Measurements from ENCODE around the gene IL22RA2. TPM values are rescaled to one million over a fixed set of nuclear protein-coding genes. Genes with fewer than 3 reads are reported as not detected.

IL22RA2 gene
- total and polyA plus RNA-seq, 2 experiments from 2014 or later = not detected

DNA sequence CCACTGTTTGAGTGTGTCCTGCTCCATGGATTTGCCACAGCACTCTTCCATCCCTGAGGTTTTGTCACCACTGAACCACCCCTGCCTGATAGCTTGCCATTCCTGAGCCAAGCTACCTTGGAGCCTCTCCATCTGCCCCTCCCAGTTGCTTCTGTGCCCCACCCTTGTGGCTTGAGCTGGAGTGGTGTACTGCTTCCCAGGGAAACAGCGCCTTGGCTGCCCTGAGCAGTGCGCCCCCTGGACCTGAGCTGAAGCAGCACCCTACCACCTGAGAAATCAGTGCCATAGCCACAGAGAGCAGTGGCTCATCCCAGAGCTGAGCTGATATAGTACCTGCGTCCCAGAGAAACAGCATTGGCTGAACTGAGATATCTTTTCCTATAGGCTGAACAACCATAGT, 40.3 kb downstream of the IL22RA2 start:
- TF ChIP-seq EZH2phosphoT487 (IDR thresholded peaks at IDR 0.05; ENCODE audit: insufficient read depth, low read depth) (no peak), EZH2 (IDR thresholded peaks at IDR 0.05; ENCODE audit: insufficient read depth, poor library complexity, severe bottlenecking) (no peak)
- H3K79me2 ChIP-seq (ENCODE audit: insufficient read depth) = no peaks in the 10 kb centered on the region
- H3K4me1 ChIP-seq (ENCODE audit: insufficient read depth) = no peaks in the 10 kb centered on the region
- no peaks in the 10 kb centered on the region for H3F3A ChIP-seq (ENCODE audit: insufficient read depth)
- no peaks in the 10 kb centered on the region for H3K36me3 ChIP-seq (ENCODE audit: low read depth)
- H3K4me3 ChIP-seq = no peak overlapping the region
- no peak overlapping the region for H3K27ac ChIP-seq
- no peaks in the 10 kb centered on the region; the same call in 1 of the 2 replicates for H3K27me3 ChIP-seq (replicated peaks; ENCODE audit: insufficient read depth)
- no peaks in the 10 kb centered on the region for H3K9me3 ChIP-seq (ENCODE audit: low read depth)
- 50 to 53% methylated on average over 3 of the region's 3 CpGs for WGBS, 2 experiments (ENCODE audit: low coverage in 1 of 2, low lambda C conversion rate in 2 of 2, missing lambda C conversion rate in 2 of 2)
- no peak overlapping the region for H3K4me2 ChIP-seq (ENCODE audit: unreplicated experiment)
- no peak for DNase-seq
- H4K20me1 ChIP-seq (ENCODE audit: insufficient read depth) = no peaks in the 10 kb centered on the region
- no peaks in the 10 kb centered on the region for H3K9me2 ChIP-seq (ENCODE audit: insufficient read depth)
- no peak overlapping the region for H3K9ac ChIP-seq
- no peak overlapping the region for H2AFZ ChIP-seq
- in situ Hi-C loops (cut with MboI) = no loop called here

DNA sequence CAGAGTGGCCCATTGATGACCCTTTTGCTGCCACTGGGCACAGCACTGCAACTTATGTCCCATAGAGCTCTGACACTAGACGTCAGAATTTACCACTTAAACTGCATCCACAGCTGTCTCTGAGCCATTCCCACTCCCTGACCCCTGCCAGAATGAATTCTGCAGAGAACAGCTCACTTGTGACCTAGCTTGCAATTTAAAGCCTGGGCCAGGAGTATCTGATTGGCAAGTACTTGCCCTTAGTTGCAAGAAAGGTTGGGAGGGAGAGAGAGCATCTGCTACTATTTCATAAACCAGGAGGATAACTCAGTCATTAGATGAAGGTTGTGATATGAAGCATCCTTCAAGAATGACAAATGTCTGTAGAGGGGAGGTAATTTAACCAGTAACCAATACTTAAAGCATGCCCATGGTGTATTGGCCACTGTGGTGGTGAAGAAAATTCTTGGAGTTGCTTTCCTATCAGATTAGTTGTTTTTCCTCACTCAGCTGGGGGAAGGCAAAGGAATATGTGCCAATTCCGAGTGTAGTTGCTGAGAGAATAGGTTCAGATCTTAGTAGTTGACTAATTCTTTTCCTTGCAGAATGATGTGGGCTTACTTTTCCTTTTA, 46.5 kb downstream of the IL22RA2 start:
- no peak overlapping the region for H3K27ac ChIP-seq
- H3K4me1 ChIP-seq (ENCODE audit: insufficient read depth) = no peaks in the 10 kb centered on the region
- no peak overlapping the region for H3K4me3 ChIP-seq
- H3K4me2 ChIP-seq (ENCODE audit: unreplicated experiment) = no peak overlapping the region
- in situ Hi-C loops (cut with MboI) = no loop called here
- DNase-seq = no peak
- no peaks in the 10 kb centered on the region for H3K36me3 ChIP-seq (ENCODE audit: low read depth)
- TF ChIP-seq EZH2 (IDR thresholded peaks at IDR 0.05; ENCODE audit: insufficient read depth, poor library complexity, severe bottlenecking) (no peak), EZH2phosphoT487 (IDR thresholded peaks at IDR 0.05; ENCODE audit: insufficient read depth, low read depth) (no peak)
- no peaks in the 10 kb centered on the region for H3K9me3 ChIP-seq (ENCODE audit: low read depth)
- no peak overlapping the region for H3K9ac ChIP-seq
- H3K79me2 ChIP-seq (ENCODE audit: insufficient read depth) = no peaks in the 10 kb centered on the region
- H3F3A ChIP-seq (ENCODE audit: insufficient read depth) = no peaks in the 10 kb centered on the region
- H4K20me1 ChIP-seq (ENCODE audit: insufficient read depth) = no peaks in the 10 kb centered on the region
- no peaks in the 10 kb centered on the region for H3K9me2 ChIP-seq (ENCODE audit: insufficient read depth)
- no peaks in the 10 kb centered on the region for H3K27me3 ChIP-seq (replicated peaks; ENCODE audit: insufficient read depth)
- 34 to 37% methylated on average over 2 of the region's 2 CpGs for WGBS, 2 experiments (ENCODE audit: low coverage in 1 of 2, low lambda C conversion rate in 2 of 2, missing lambda C conversion rate in 2 of 2)
- no peak overlapping the region for H2AFZ ChIP-seq

DNA sequence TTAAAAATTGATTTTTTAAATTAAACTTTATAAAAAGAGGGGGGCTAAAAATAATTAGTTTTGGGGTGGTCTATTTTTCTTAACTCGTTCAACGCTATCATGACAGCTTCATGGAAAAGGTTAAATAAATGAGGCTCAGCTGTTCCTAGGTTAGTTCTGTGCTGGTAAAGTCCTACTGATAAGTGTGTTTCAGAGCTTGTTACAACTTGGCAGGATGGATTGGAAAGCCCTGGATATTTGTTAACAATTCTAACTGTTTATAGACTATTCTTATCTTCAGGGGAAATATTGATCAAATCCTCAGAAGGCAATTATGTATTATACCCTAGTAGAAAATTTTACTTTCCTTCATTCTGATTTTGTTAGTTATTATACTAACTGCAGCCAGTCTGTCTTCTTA, 50.4 kb downstream of the IL22RA2 start:
- no peak for DNase-seq
- Histone ChIP-seq H4K20me1 (ENCODE audit: insufficient read depth) (no peaks in the 10 kb centered on the region), H3K4me3 (no peak overlapping the region), H3K9me2 (ENCODE audit: insufficient read depth) (no peaks in the 10 kb centered on the region), H3K4me2 (ENCODE audit: unreplicated experiment) (no peak overlapping the region), H3K9me3 (ENCODE audit: low read depth) (no peaks in the 10 kb centered on the region), H3F3A (ENCODE audit: insufficient read depth) (no peaks in the 10 kb centered on the region), H3K79me2 (ENCODE audit: insufficient read depth) (no peaks in the 10 kb centered on the region), H3K4me1 (ENCODE audit: insufficient read depth) (no peaks in the 10 kb centered on the region), H3K36me3 (ENCODE audit: low read depth) (no peaks in the 10 kb centered on the region), H3K27ac (no peak overlapping the region), H3K27me3 (replicated peaks; ENCODE audit: insufficient read depth) (no peaks in the 10 kb centered on the region), H3K9ac (no peak overlapping the region), H2AFZ (no peak overlapping the region)
- in situ Hi-C loops (cut with MboI) = no loop called here
- no peak for TF ChIP-seq EZH2phosphoT487 (IDR thresholded peaks at IDR 0.05; ENCODE audit: insufficient read depth, low read depth)
- TF ChIP-seq EZH2 (IDR thresholded peaks at IDR 0.05; ENCODE audit: insufficient read depth, poor library complexity, severe bottlenecking) = no peak
- WGBS, 2 experiments (ENCODE audit: low coverage in 1 of 2, low lambda C conversion rate in 2 of 2, missing lambda C conversion rate in 2 of 2) = 68 to 79% methylated on average over 2 of the region's 2 CpGs

DNA sequence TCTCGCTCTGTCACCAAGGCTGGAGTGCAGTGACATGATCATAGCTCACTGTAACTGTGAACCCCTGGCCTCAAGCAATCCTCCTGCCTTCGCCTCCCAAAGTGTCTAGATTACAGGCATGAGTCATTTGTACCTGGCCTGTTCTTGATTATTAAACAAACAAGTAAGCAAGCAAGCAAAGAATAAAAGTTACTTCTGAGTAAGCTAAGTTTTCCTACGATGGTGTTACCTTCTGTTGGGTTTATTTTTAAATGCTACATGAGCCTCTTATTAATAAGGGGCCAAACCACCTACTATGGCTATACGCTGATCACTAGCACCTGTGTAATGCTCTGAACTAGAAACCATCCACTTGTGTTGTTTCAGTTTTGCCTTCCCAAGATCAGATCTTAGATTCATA, 50.8 kb downstream of the IL22RA2 start:
- no peak overlapping the region for H3K9ac ChIP-seq
- in situ Hi-C loops (cut with MboI) = no loop called here
- 52 to 53% methylated on average over 4 of the region's 4 CpGs for WGBS, 2 experiments (ENCODE audit: low coverage in 1 of 2, low lambda C conversion rate in 2 of 2, missing lambda C conversion rate in 2 of 2)
- H3K9me3 ChIP-seq (ENCODE audit: low read depth) = no peaks in the 10 kb centered on the region
- no peaks in the 10 kb centered on the region for H3F3A ChIP-seq (ENCODE audit: insufficient read depth)
- no peaks in the 10 kb centered on the region for H3K27me3 ChIP-seq (replicated peaks; ENCODE audit: insufficient read depth)
- H2AFZ ChIP-seq = no peak overlapping the region
- no peaks in the 10 kb centered on the region for H3K4me1 ChIP-seq (ENCODE audit: insufficient read depth)
- no peak overlapping the region for H3K27ac ChIP-seq
- no peaks in the 10 kb centered on the region for H3K36me3 ChIP-seq (ENCODE audit: low read depth)
- H3K4me3 ChIP-seq = no peak overlapping the region
- H3K4me2 ChIP-seq (ENCODE audit: unreplicated experiment) = no peak overlapping the region
- no peaks in the 10 kb centered on the region for H3K79me2 ChIP-seq (ENCODE audit: insufficient read depth)
- H3K9me2 ChIP-seq (ENCODE audit: insufficient read depth) = no peaks in the 10 kb centered on the region
- TF ChIP-seq EZH2phosphoT487 (IDR thresholded peaks at IDR 0.05; ENCODE audit: insufficient read depth, low read depth) (no peak), EZH2 (IDR thresholded peaks at IDR 0.05; ENCODE audit: insufficient read depth, poor library complexity, severe bottlenecking) (no peak)
- H4K20me1 ChIP-seq (ENCODE audit: insufficient read depth) = no peaks in the 10 kb centered on the region
- DNase-seq = no peak
